ENCODE data around the gene GSTO2. TPM values are rescaled to one million over a fixed set of nuclear protein-coding genes. Genes with fewer than 3 reads are reported as not detected.
A peak's percentile ranks its signal among the peaks of the same experiment; 100 is the strongest.

The GSTO2 gene
- total and polyA plus RNA-seq, 10 of the 15 experiments (the other 5 are each of a cell fraction or from before 2014, with no cell fraction given) = 0.16 to 0.86 (median 0.46) TPM

GRCh38 chr10:104349623-104350126 is 80.7 kb downstream of the GSTO2 start (continued):
- TF ChIP-seq ZNF384 (IDR thresholded peaks at IDR 0.05; ENCODE audit: borderline replicate concordance, low read depth, low read length) = no peak
- TF ChIP-seq POU2F2 (IDR thresholded peaks at IDR 0.05; ENCODE audit: borderline replicate concordance, low read depth, low read length) = peak; percentile 62; the same call in 1 of the 3 replicates
- TF ChIP-seq EZH2 (IDR thresholded peaks at IDR 0.05; ENCODE audit: borderline replicate concordance, control insufficient read depth, low read depth, low read length) = no peak
- no peak for TF ChIP-seq TCF12 (IDR thresholded peaks at IDR 0.05; ENCODE audit: low read depth, low read length)
- TF ChIP-seq, protein P1, sequence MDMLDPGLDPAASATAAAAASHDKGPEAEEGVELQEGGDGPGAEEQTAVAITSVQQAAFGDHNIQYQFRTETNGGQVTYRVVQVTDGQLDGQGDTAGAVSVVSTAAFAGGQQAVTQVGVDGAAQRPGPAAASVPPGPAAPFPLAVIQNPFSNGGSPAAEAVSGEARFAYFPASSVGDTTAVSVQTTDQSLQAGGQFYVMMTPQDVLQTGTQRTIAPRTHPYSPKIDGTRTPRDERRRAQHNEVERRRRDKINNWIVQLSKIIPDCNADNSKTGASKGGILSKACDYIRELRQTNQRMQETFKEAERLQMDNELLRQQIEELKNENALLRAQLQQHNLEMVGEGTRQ (IDR thresholded peaks at IDR 0.05; ENCODE audit: borderline replicate concordance, low read depth, low read length) = no peak
- no peak for TF ChIP-seq FOXK2 (IDR thresholded peaks at IDR 0.05)
- TF ChIP-seq SUZ12 (IDR thresholded peaks at IDR 0.05; ENCODE audit: unreplicated experiment) = no peak
- TF ChIP-seq ZNF274 (IDR thresholded peaks at IDR 0.05; ENCODE audit: insufficient read depth, insufficient read length) = no peak
- no peak for TF ChIP-seq USF1 (IDR thresholded peaks at IDR 0.05; ENCODE audit: borderline replicate concordance, extremely low read length, insufficient read depth, low read depth, low read length)
- TF ChIP-seq JUNB (IDR thresholded peaks at IDR 0.05) = peak; percentile 57
- TF ChIP-seq PAX5 (IDR thresholded peaks at IDR 0.05; ENCODE audit: borderline replicate concordance, low read depth, low read length) = peak; percentile 61; the same call in 1 of the 2 replicates
- peak; percentile 91 for TF ChIP-seq ATF7 (IDR thresholded peaks at IDR 0.05; ENCODE audit: low read depth)
- TF ChIP-seq GATAD2B (conservative IDR thresholded peaks at IDR 0.05; ENCODE audit: low read depth) = peak; percentile 89
- TF ChIP-seq, protein P2, sequence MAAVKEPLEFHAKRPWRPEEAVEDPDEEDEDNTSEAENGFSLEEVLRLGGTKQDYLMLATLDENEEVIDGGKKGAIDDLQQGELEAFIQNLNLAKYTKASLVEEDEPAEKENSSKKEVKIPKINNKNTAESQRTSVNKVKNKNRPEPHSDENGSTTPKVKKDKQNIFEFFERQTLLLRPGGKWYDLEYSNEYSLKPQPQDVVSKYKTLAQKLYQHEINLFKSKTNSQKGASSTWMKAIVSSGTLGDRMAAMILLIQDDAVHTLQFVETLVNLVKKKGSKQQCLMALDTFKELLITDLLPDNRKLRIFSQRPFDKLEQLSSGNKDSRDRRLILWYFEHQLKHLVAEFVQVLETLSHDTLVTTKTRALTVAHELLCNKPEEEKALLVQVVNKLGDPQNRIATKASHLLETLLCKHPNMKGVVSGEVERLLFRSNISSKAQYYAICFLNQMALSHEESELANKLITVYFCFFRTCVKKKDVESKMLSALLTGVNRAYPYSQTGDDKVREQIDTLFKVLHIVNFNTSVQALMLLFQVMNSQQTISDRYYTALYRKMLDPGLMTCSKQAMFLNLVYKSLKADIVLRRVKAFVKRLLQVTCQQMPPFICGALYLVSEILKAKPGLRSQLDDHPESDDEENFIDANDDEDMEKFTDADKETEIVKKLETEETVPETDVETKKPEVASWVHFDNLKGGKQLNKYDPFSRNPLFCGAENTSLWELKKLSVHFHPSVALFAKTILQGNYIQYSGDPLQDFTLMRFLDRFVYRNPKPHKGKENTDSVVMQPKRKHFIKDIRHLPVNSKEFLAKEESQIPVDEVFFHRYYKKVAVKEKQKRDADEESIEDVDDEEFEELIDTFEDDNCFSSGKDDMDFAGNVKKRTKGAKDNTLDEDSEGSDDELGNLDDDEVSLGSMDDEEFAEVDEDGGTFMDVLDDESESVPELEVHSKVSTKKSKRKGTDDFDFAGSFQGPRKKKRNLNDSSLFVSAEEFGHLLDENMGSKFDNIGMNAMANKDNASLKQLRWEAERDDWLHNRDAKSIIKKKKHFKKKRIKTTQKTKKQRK (IDR thresholded peaks at IDR 0.05; ENCODE audit: low read depth, low read length) = no peak
- TF ChIP-seq ZNF622 (IDR thresholded peaks at IDR 0.05) = no peak
- no peak for TF ChIP-seq SREBF1 (IDR thresholded peaks at IDR 0.05; ENCODE audit: low read length)
- no peak for TF ChIP-seq NFYB (IDR thresholded peaks at IDR 0.05; ENCODE audit: insufficient read depth, low read depth, low read length)
- TF ChIP-seq TCF7 (IDR thresholded peaks at IDR 0.05; ENCODE audit: borderline replicate concordance) = no peak
- TF ChIP-seq ZBTB40 (IDR thresholded peaks at IDR 0.05; ENCODE audit: borderline replicate concordance) = no peak
- no peak for TF ChIP-seq SIN3A (IDR thresholded peaks at IDR 0.05; ENCODE audit: low read depth, low read length)
- no peak; a peak in 1 of 4 replicates for TF ChIP-seq BHLHE40 (IDR thresholded peaks at IDR 0.05; ENCODE audit: borderline replicate concordance in 1 of 2, low read depth in 2 of 2, low read length in 1 of 2)
- TF ChIP-seq DPF2 (IDR thresholded peaks at IDR 0.05) = peak; percentile 88; the same call in 1 of the 2 replicates
- TF ChIP-seq RELA (IDR thresholded peaks at IDR 0.05; ENCODE audit: borderline replicate concordance, partially characterized antibody) = no peak

Measured in GM12878 (cell line).